H54 (cell line): ENCODE measurements around the gene CFAP43.
A peak's percentile ranks its signal among the peaks of the same experiment; 100 is the strongest.

Source experiments
- DNase-seq: peaks from one replicate; pipeline ENCODE4 v3.0.0; 2011; ENCODE audit warnings: low spot score, mixed read lengths; ENCODE audit not compliant: insufficient read length
- FAIRE-seq: peaks from 3 replicates; lab custom pipeline; 2011; peaks lifted over from hg19 to GRCh38; lab: Jason Lieb, UNC
- POLR2A ChIP-seq: IDR thresholded peaks from 2 replicates; pipeline ENCODE4 v1.6.1; 2011; ENCODE audit warnings: low read depth, mild to moderate bottlenecking, low read length

CFAP43 gene

GRCh38 chr10:104231784-104232612 is at the start of gene CFAP43:
Gene CFAP43 (minus strand): TSS chr10:104232364. CDS start chr10:104232246, 118 bp downstream.
- peak; percentile 100 for DNase-seq
- peak; percentile 67 for TF ChIP-seq POLR2A
- peak; percentile 92 for FAIRE-seq

- no peak for TF ChIP-seq POLR2A
- DNase-seq (no peak), FAIRE-seq (no peak)
Measured at GRCh38 chr10:104281694-104282093, 49.5 kb upstream of the CFAP43 start.

- FAIRE-seq: no peak
- no peak for TF ChIP-seq POLR2A
- DNase-seq: no peak
Measured at GRCh38 chr10:104279550-104280259, 47.5 kb upstream of the CFAP43 start.

- FAIRE-seq (no peak), DNase-seq (no peak)
- TF ChIP-seq POLR2A: no peak
Measured at GRCh38 chr10:104277785-104278184, 45.6 kb upstream of the CFAP43 start.

GRCh38 chr10:104276192-104276591 is 44.0 kb upstream of the CFAP43 start:
- no peak for TF ChIP-seq POLR2A
- FAIRE-seq (no peak), DNase-seq (no peak)

GRCh38 chr10:104274762-104275721 is 42.9 kb upstream of the CFAP43 start:
- no peak for TF ChIP-seq POLR2A
- DNase-seq (peak; percentile 45), FAIRE-seq (no peak)

- DNase-seq (no peak), FAIRE-seq (no peak)
- TF ChIP-seq POLR2A: no peak
Measured at GRCh38 chr10:104273899-104274575, 41.9 kb upstream of the CFAP43 start.

GRCh38 chr10:104273286-104273685 is 41.1 kb upstream of the CFAP43 start:
- no peak for TF ChIP-seq POLR2A
- DNase-seq: no peak
- no peak for FAIRE-seq

GRCh38 chr10:104268713-104269645 is 36.8 kb upstream of the CFAP43 start, which contains the start of gene GSTO2:
Gene GSTO2 (plus strand): TSS chr10:104269184. CDS start chr10:104274916, 5,732 bp downstream.
- peak; percentile 99 for DNase-seq
- FAIRE-seq: peak; percentile 99
- TF ChIP-seq POLR2A: peak; percentile 80

GRCh38 chr10:104268405-104268712 is 36.2 kb upstream of the CFAP43 start:
- FAIRE-seq (peak; percentile 78), DNase-seq (no peak)
- TF ChIP-seq POLR2A: no peak

GRCh38 chr10:104267721-104268404 is 35.7 kb upstream of the CFAP43 start:
- no peak for DNase-seq
- TF ChIP-seq POLR2A: no peak
- FAIRE-seq: peak; percentile 23
